OCI-LY1 (cell line): ENCODE measurements around the gene COL23A1.

Experiments
- H2AFZ ChIP-seq: fragments of 200-600 bp; sonication (generic), shearing (Covaris generic); 2 replicates; pipeline ENCODE4 v1.6.0; 2014; ENCODE audit warnings: antibody characterized with exemption, mild to moderate bottlenecking, low read length
- H3F3A ChIP-seq: fragments of 200-600 bp; sonication (generic), shearing (Covaris generic); 2 replicates; pipeline ENCODE4 v1.6.0; 2014; ENCODE audit warnings: mild to moderate bottlenecking, antibody characterized with exemption, low read length, moderate library complexity; ENCODE audit not compliant: insufficient read depth
- H3K27ac ChIP-seq: fragments of 200-600 bp; sonication (generic); 2 replicates; pipeline ENCODE4 v1.5.1; 2014; ENCODE audit warnings: low read length, mixed run types, mild to moderate bottlenecking, low read depth; ENCODE audit not compliant: poor library complexity, severe bottlenecking
- H3K27me3 ChIP-seq: fragments of 200-600 bp; sonication (generic); 2 replicates; pipeline ENCODE4 v1.6.0; 2014; ENCODE audit warnings: antibody characterized with exemption, mild to moderate bottlenecking, low read length, moderate library complexity; ENCODE audit not compliant: insufficient read depth
- H3K36me3 ChIP-seq: fragments of 200-600 bp; sonication (generic); 2 replicates; pipeline ENCODE4 v1.6.1; 2014; ENCODE audit warnings: mild to moderate bottlenecking, antibody characterized with exemption, low read length, moderate library complexity, mixed read lengths; ENCODE audit not compliant: insufficient read depth
- H3K4me1 ChIP-seq: fragments of 200-600 bp; sonication (generic); 2 replicates; pipeline ENCODE4 v1.5.1; 2014; ENCODE audit warnings: mild to moderate bottlenecking, low read length, moderate library complexity; ENCODE audit not compliant: insufficient read depth, severe bottlenecking
- H3K4me2 ChIP-seq: fragments of 200-600 bp; sonication (generic), shearing (Covaris generic); 2 replicates; pipeline ENCODE4 v1.6.1; 2014; ENCODE audit warnings: low read length
- H3K4me3 ChIP-seq: fragments of 200-600 bp; sonication (generic); 2 replicates; pipeline ENCODE4 v1.5.1; 2014; ENCODE audit warnings: low read length, low read depth, mild to moderate bottlenecking, mixed read lengths; ENCODE audit not compliant: poor library complexity, severe bottlenecking
- H3K79me2 ChIP-seq: fragments of 200-600 bp; shearing (Covaris generic); 2 replicates; pipeline ENCODE4 v1.6.1; 2016; ENCODE audit warnings: mixed run types, low read length, mixed read lengths; ENCODE audit not compliant: insufficient read depth
- H3K9ac ChIP-seq: fragments of 200-600 bp; sonication (generic), shearing (Covaris generic); 2 replicates; pipeline ENCODE4 v1.6.1; 2014; ENCODE audit warnings: mild to moderate bottlenecking, low read length, mixed read lengths
- H3K9me2 ChIP-seq: fragments of 200-600 bp; sonication (generic), shearing (Covaris generic); 2 replicates; pipeline ENCODE4 v1.6.1; 2014; ENCODE audit warnings: low read depth, mild to moderate bottlenecking, low read length, mixed read lengths
- H3K9me3 ChIP-seq: fragments of 200-600 bp; shearing (Covaris generic); 2 replicates; pipeline ENCODE4 v1.6.1; 2014; ENCODE audit warnings: low read length, mixed read lengths
- H4K20me1 ChIP-seq: fragments of 200-600 bp; sonication (generic), shearing (Covaris generic); 2 replicates; pipeline ENCODE4 v1.6.0; 2016; ENCODE audit warnings: mild to moderate bottlenecking, low read length; ENCODE audit not compliant: insufficient read depth
- CTCF ChIP-seq: fragments of 200-600 bp; sonication (generic), shearing (Covaris generic); IDR thresholded peaks from 2 replicates; pipeline ENCODE4 v1.5.1; 2017; ENCODE audit warnings: mild to moderate bottlenecking, antibody characterized with exemption, low read length, moderate library complexity, mixed read lengths
- EZH2 ChIP-seq: fragments of 200-600 bp; sonication (generic), shearing (Covaris generic); IDR thresholded peaks from 2 replicates; pipeline ENCODE4 v1.8.0; 2017; ENCODE audit warnings: borderline replicate concordance, mixed run types, mild to moderate bottlenecking, antibody characterized with exemption, low read length, moderate library complexity, mixed read lengths

Gene COL23A1

GRCh38 chr5:178430186-178431062 is 159.8 kb downstream of the COL23A1 start:
- no peak for TF ChIP-seq CTCF
- no peak for TF ChIP-seq EZH2
- Histone ChIP-seq H3K9ac (no peak overlapping the region), H3K9me3 (no peaks in the 10 kb centered on the region), H3K27me3 (no peaks in the 10 kb centered on the region), H3K4me2 (no peak overlapping the region), H3K4me3 (no peak overlapping the region), H2AFZ (no peak overlapping the region), H3K27ac (no peak overlapping the region), H3K79me2 (no peaks in the 10 kb centered on the region), H3K9me2 (no peaks in the 10 kb centered on the region), H3K36me3 (no peaks in the 10 kb centered on the region), H3K4me1 (no peaks in the 10 kb centered on the region), H4K20me1 (no peaks in the 10 kb centered on the region), H3F3A (no peaks in the 10 kb centered on the region)

DNA sequence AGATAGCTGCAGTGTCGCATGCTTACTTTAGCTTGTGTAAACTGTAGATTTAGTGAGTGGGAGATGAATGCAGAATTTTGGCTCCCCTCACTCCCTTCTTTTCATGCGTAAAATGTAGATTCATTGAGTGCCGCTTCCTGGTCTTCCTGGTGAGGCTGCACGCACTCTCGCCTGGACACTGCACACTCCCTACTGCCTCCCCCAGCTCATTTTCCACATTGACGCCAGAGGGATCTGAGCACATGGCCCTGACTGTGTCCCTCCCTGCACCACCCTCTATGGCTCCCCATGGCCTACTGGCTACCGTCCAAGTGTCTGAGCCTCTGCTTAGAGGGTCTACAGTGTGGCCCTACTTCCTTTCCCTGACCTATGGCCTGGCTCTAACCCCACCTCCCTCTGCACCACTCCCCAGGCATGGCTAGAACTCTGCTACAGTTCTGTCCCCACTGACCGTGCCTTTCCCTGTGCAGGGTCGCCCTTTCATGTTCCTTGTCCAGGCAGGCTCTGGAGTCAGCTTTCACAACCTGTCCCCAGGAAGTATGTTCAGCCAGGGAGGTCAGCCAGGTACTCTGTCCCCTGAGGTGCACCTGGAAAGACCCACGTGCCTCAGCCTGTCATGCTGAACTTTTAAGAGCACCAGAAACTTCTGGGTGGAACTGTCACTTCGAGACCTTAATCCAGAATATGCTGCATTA is 160.6 kb downstream of the COL23A1 start:
- no peak overlapping the region for H3K27ac ChIP-seq
- no peaks in the 10 kb centered on the region for H3K9me3 ChIP-seq
- H3F3A ChIP-seq: no peaks in the 10 kb centered on the region
- no peaks in the 10 kb centered on the region for H3K36me3 ChIP-seq
- no peak overlapping the region for H3K4me3 ChIP-seq
- H3K4me1 ChIP-seq: no peaks in the 10 kb centered on the region
- H4K20me1 ChIP-seq: no peaks in the 10 kb centered on the region
- H3K9me2 ChIP-seq: no peaks in the 10 kb centered on the region
- H3K79me2 ChIP-seq: no peaks in the 10 kb centered on the region
- no peak overlapping the region for H2AFZ ChIP-seq
- no peak overlapping the region for H3K4me2 ChIP-seq
- no peak overlapping the region for H3K9ac ChIP-seq
- TF ChIP-seq CTCF (no peak), EZH2 (no peak)
- H3K27me3 ChIP-seq: no peaks in the 10 kb centered on the region

DNA sequence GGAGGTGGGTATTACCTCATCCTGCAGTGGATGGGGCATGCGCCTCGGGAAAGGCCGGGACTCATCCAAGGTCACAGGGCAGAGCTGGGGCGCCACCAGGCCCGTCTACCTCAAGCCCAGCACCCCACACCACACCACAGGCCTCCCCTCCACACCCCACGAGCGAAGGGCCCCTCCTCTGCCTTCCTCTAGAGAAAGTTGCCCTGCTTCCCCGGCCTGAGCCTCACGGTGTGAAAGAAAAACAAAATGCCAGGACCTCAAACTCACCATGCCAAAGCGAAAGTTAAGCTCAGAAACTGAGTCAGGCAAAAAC is 161.1 kb downstream of the COL23A1 start:
- no peaks in the 10 kb centered on the region for H4K20me1 ChIP-seq
- no peaks in the 10 kb centered on the region for H3K27me3 ChIP-seq
- no peak overlapping the region for H3K4me2 ChIP-seq
- no peaks in the 10 kb centered on the region for H3K4me1 ChIP-seq
- H3K9me3 ChIP-seq: no peaks in the 10 kb centered on the region
- no peak for TF ChIP-seq CTCF
- TF ChIP-seq EZH2: no peak
- H3K36me3 ChIP-seq: no peaks in the 10 kb centered on the region
- H3K27ac ChIP-seq: no peak overlapping the region
- no peak overlapping the region for H3K9ac ChIP-seq
- no peaks in the 10 kb centered on the region for H3K79me2 ChIP-seq
- no peak overlapping the region for H2AFZ ChIP-seq
- H3F3A ChIP-seq: no peaks in the 10 kb centered on the region
- no peak overlapping the region for H3K4me3 ChIP-seq
- no peaks in the 10 kb centered on the region for H3K9me2 ChIP-seq
